Left lung (tissue), 10 donors: ENCODE results near the gene VWA3A. TPM values are rescaled to one million over a fixed set of nuclear protein-coding genes. Genes with fewer than 3 reads are reported as not detected.

ENCODE experiments used
- ATAC-seq: fragments of 200-7000 bp; cut with Tn5 transposase; one replicate; pipeline ENCODE4 v1.9.1; 2020; ENCODE audit warnings: moderate library complexity
- DNase-seq, 4 donors: peaks; one replicate each; pipeline ENCODE4 v3.0.0-alpha.2; 2013 to 2020
- H3K27ac ChIP-seq, 2 donors: fragments of 200-600 bp; sonication (generic) in 1 of 2; one replicate each; pipeline versions ENCODE4 v1.5.0 to v1.8.0; 2020 to 2021
- H3K27me3 ChIP-seq, 2 donors: fragments of 200-600 bp; sonication (generic) in 1 of 2; one replicate each; pipeline versions ENCODE4 v1.5.0 to v1.8.0; 2020 to 2021
- H3K36me3 ChIP-seq, 2 donors: fragments of 200-600 bp; sonication (generic) in 1 of 2; one replicate each; pipeline versions ENCODE4 v1.5.0 to v1.8.0; 2020 to 2021
- H3K4me1 ChIP-seq, 2 donors: fragments of 200-600 bp; one replicate each; pipeline ENCODE4 v1.8.0; 2021
- H3K4me3 ChIP-seq, 2 donors: fragments of 200-600 bp; sonication (generic) in 1 of 2; one replicate each; pipeline versions ENCODE4 v1.5.0 to v1.8.0; 2020 to 2021; ENCODE audit warnings: mild to moderate bottlenecking in 1 of 2
- H3K9me3 ChIP-seq, 2 donors: fragments of 200-600 bp; sonication (generic) in 1 of 2; one replicate each; pipeline versions ENCODE4 v1.5.0 to v1.8.0; 2020 to 2021
- CTCF ChIP-seq, 2 donors: fragments of 200-600 bp; sonication (generic) in 1 of 2; IDR thresholded peaks; one replicate each; pipeline versions ENCODE4 v1.5.0 to v1.8.0; 2021; ENCODE audit warnings: antibody characterized with exemption in 2 of 2
- intact Hi-C, 2 donors: fragments of 100-400 bp; cut with DNase I; formaldehyde crosslinking; loops; one replicate each; pipeline versions ENCODE4 v1.11.2 to v1.14.2; 2022
- polyA plus RNA-seq, 6 donors: library from polyadenylated mRNA; unstranded; fragments of 120-200 nt; gene quantifications; one replicate each; pipeline ENCODE4 v1.2.1, GENCODE V29; 2013; ENCODE audit not compliant: insufficient read length in 6 of 6
- total RNA-seq, 2 donors: library from RNA; stranded (reverse); fragmentation: NEBNext Ultra II Directional; extraction: Animal tissue kit (Norgen Biotek cat#: 25700); gene quantifications; one replicate each; pipeline ENCODE4 v1.2.1, GENCODE V29; 2021
- donor health status: DM: no; HTN: yes; CAD: no.
- donor health status: DM: no; HTN: no; CAD: no.

The VWA3A gene
- total and polyA plus RNA-seq, 8 donors, result 0.12 to 7.1 (median 4.9) TPM

DNA sequence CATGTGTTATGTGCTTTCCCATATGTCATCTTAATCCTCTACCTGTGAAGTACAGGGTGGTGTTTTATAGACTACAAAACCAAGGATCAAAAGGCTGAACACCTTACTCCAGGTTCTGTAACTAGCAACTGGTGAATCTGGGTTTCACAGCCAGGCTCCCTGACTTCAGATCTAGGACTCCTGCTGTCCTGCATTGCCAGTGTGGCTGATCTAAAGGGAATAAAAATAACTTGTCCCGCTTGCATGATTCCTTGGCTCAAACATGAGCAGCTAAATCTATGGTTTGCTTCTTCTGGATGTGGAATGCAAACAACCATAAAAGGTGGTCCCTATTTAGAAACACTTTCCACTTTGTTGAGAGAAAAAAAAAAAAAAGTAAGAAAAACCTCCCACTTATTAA, 3.7 kb upstream of the VWA3A start:
- no peaks in the 10 kb centered on the region for H3K9me3 ChIP-seq
- no peak overlapping the region for H3K4me3 ChIP-seq
- H3K36me3 ChIP-seq, result peaks cover 0 to 16% of the 10 kb centered on the region in 2 donors
- no peak for ATAC-seq
- no peak overlapping the region for H3K27ac ChIP-seq
- intact Hi-C loops, result no loop called here
- DNase-seq, result no peak
- H3K4me1 ChIP-seq, result no peaks in the 10 kb centered on the region
- H3K27me3 ChIP-seq, result no peaks in the 10 kb centered on the region
- no peak for TF ChIP-seq CTCF (IDR thresholded peaks at IDR 0.05)

GRCh38 chr16:22089910-22090309, 2.4 kb upstream of the VWA3A start:
- no peaks in the 10 kb centered on the region for H3K9me3 ChIP-seq
- peaks cover 0 to 16% of the 10 kb centered on the region in 2 donors for H3K36me3 ChIP-seq
- no peak for TF ChIP-seq CTCF (IDR thresholded peaks at IDR 0.05)
- H3K27me3 ChIP-seq, result no peaks in the 10 kb centered on the region
- DNase-seq, result no peak
- H3K27ac ChIP-seq, result no peak overlapping the region
- H3K4me3 ChIP-seq, result no peak overlapping the region
- no peak for ATAC-seq
- H3K4me1 ChIP-seq, result no peaks in the 10 kb centered on the region
- intact Hi-C loops, result no loop called here

DNA sequence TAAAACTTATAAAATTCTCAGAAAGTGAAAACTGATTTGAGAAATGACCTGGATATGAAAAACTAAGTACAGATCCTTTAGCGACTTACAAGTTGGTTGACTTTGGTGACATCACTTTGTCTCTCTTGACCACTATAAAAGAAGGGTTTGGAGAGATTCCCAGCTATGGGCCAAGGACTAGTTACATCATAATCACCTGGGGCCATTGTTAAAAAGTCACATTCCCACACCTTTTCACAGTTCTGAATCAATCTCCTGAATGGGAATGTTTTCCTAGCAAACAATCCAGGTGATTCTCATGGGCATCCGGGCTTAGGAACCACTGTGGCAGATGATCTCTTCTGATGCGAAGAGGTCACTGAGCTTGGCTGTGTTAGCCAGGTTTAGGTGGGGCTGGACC, 620 bp upstream of the VWA3A start:
- peaks cover 0 to 6% of the 10 kb centered on the region in 2 donors for H3K27me3 ChIP-seq
- H3K36me3 ChIP-seq, result peaks cover 0 to 4% of the 10 kb centered on the region in 2 donors
- DNase-seq (no peak), ATAC-seq (no peak)
- no peaks in the 10 kb centered on the region for H3K4me1 ChIP-seq
- TF ChIP-seq CTCF (IDR thresholded peaks at IDR 0.05), result no peak
- no peak overlapping the region for H3K4me3 ChIP-seq
- no peaks in the 10 kb centered on the region for H3K9me3 ChIP-seq
- intact Hi-C loops, result no loop called here
- no peak overlapping the region for H3K27ac ChIP-seq

DNA sequence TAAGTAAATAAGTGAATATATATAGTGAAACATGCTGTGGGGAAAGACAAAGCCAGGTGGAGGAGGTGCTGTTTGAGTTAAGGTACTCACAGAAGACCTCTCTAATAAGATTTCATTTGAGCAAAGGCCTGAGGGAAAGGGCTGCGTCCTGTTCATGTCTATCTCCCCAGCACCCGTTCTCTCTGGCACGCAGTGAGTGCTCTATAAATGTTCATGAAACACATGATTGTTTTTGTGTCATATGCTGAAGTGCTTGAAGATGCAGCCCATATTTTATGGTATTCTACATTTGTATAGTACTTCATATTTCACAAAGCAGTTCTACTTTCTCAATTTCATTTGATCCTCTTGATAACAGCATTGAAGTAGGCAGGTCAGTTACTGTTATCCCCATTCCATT, 990 bp downstream of the VWA3A start:
- no peaks in the 10 kb centered on the region for H3K36me3 ChIP-seq
- no peak overlapping the region for H3K27ac ChIP-seq
- peaks cover 0 to 19% of the 10 kb centered on the region in 2 donors for H3K27me3 ChIP-seq
- no peak overlapping the region for H3K4me3 ChIP-seq
- ATAC-seq, result no peak
- intact Hi-C loops, result no loop called here
- no peak for TF ChIP-seq CTCF (IDR thresholded peaks at IDR 0.05)
- no peaks in the 10 kb centered on the region for H3K9me3 ChIP-seq
- no peaks in the 10 kb centered on the region for H3K4me1 ChIP-seq
- no peak for DNase-seq

GRCh38 chr16:22093996-22094395, 1.7 kb downstream of the VWA3A start:
- Histone ChIP-seq H3K9me3 (no peaks in the 10 kb centered on the region), H3K4me1 (peaks cover 0 to 2% of the 10 kb centered on the region in 2 donors), H3K4me3 (no peak overlapping the region), H3K27me3 (peaks cover 0 to 20% of the 10 kb centered on the region in 2 donors), H3K36me3 (no peaks in the 10 kb centered on the region), H3K27ac (no peak overlapping the region)
- no peak for ATAC-seq
- intact Hi-C loops, result no loop called here
- no peak for DNase-seq
- TF ChIP-seq CTCF (IDR thresholded peaks at IDR 0.05), result no peak
